ENCODE measurements around the gene PTCH1. TPM values are rescaled to one million over a fixed set of nuclear protein-coding genes. Genes with fewer than 3 reads are reported as not detected.

The PTCH1 gene
- polyA plus RNA-seq, 3 donors from 2014 or later: 3.7 to 30.6 (median 16.1) TPM

GRCh38 chr9:95435074-95435728, 81.6 kb downstream of the PTCH1 start:
- no peak overlapping the region for H3K27ac Mint-ChIP-seq
- H3K4me1 Mint-ChIP-seq: no peaks in the 10 kb centered on the region
- H3K36me3 Mint-ChIP-seq: peaks cover 0 to under 1% (median 0%) of the 10 kb centered on the region in 3 donors
- no peak for DNase-seq
- H3K27me3 Mint-ChIP-seq (ENCODE audit: low read depth in 3 of 3): peaks cover 3 to 9% (median 5%) of the 10 kb centered on the region in 3 donors
- peaks cover 0 to 3% (median under 1%) of the 10 kb centered on the region in 6 donors for H3K9me3 Mint-ChIP-seq
- no peak overlapping the region for H3K4me3 Mint-ChIP-seq

GRCh38 chr9:95434116-95435073, 82.4 kb downstream of the PTCH1 start:
- H3K36me3 Mint-ChIP-seq: peaks cover 0 to 4% (median 0%) of the 10 kb centered on the region in 3 donors
- DNase-seq: no peak
- H3K4me1 Mint-ChIP-seq: no peaks in the 10 kb centered on the region
- H3K9me3 Mint-ChIP-seq: peaks cover 0 to 8% (median under 1%) of the 10 kb centered on the region in 6 donors
- H3K27ac Mint-ChIP-seq: no peak overlapping the region
- H3K4me3 Mint-ChIP-seq: no peak overlapping the region
- H3K27me3 Mint-ChIP-seq (ENCODE audit: low read depth in 3 of 3): peaks cover 3 to 8% (median 3%) of the 10 kb centered on the region in 3 donors

GRCh38 chr9:95433096-95433819, 83.5 kb downstream of the PTCH1 start:
- Mint-ChIP-seq H3K27ac (no peak overlapping the region), H3K4me3 (no peak overlapping the region), H3K9me3 (peaks cover 0 to 8% (median under 1%) of the 10 kb centered on the region in 6 donors), H3K36me3 (peaks cover 0 to 4% (median 0%) of the 10 kb centered on the region in 3 donors), H3K4me1 (no peaks in the 10 kb centered on the region), H3K27me3 (ENCODE audit: low read depth in 3 of 3) (peaks cover 3 to 5% (median 4%) of the 10 kb centered on the region in 3 donors)
- DNase-seq: no peak

- H3K4me3 Mint-ChIP-seq: no peak overlapping the region
- peaks cover 3 to 5% of the 10 kb centered on the region in 2 donors for H3K4me1 Mint-ChIP-seq
- peaks cover 0 to 4% (median 0%) of the 10 kb centered on the region in 3 donors for H3K36me3 Mint-ChIP-seq
- DNase-seq: no peak
- peaks cover 1 to 4% (median 4%) of the 10 kb centered on the region in 3 donors for H3K27me3 Mint-ChIP-seq (ENCODE audit: low read depth in 3 of 3)
- peaks cover 0 to 8% (median under 1%) of the 10 kb centered on the region in 6 donors for H3K9me3 Mint-ChIP-seq
- no peak overlapping the region for H3K27ac Mint-ChIP-seq
Measured at GRCh38 chr9:95431286-95431685, 85.5 kb downstream of the PTCH1 start.

GRCh38 chr9:95429948-95430620, 86.7 kb downstream of the PTCH1 start:
- no peak for DNase-seq
- Mint-ChIP-seq H3K4me3 (no peak overlapping the region), H3K27ac (no peak overlapping the region), H3K27me3 (ENCODE audit: low read depth in 3 of 3) (peaks cover 3 to 5% (median 4%) of the 10 kb centered on the region in 3 donors), H3K9me3 (peaks cover 0 to 8% (median under 1%) of the 10 kb centered on the region in 6 donors), H3K4me1 (peaks cover 12 to 13% of the 10 kb centered on the region in 2 donors), H3K36me3 (peaks cover 0 to 4% (median 0%) of the 10 kb centered on the region in 3 donors)

- H3K9me3 Mint-ChIP-seq: peaks cover 0 to 8% (median under 1%) of the 10 kb centered on the region in 6 donors
- no peak for DNase-seq
- H3K36me3 Mint-ChIP-seq: peaks cover 0 to 4% (median 0%) of the 10 kb centered on the region in 3 donors
- peak overlapping the region in 1 of 6 donors; percentile 46 for H3K27ac Mint-ChIP-seq
- H3K4me1 Mint-ChIP-seq: peaks cover 12 to 13% of the 10 kb centered on the region in 2 donors
- no peak overlapping the region for H3K4me3 Mint-ChIP-seq
- H3K27me3 Mint-ChIP-seq (ENCODE audit: low read depth in 3 of 3): peaks cover 3 to 6% (median 5%) of the 10 kb centered on the region in 3 donors
Measured at GRCh38 chr9:95429096-95429495, 87.7 kb downstream of the PTCH1 start.

GRCh38 chr9:95425910-95426551, 90.7 kb downstream of the PTCH1 start:
- H3K4me1 Mint-ChIP-seq: peaks cover 12 to 13% of the 10 kb centered on the region in 2 donors
- H3K9me3 Mint-ChIP-seq: peaks cover 9 to 32% (median 20%) of the 10 kb centered on the region in 6 donors
- H3K27me3 Mint-ChIP-seq (ENCODE audit: low read depth in 3 of 3): peaks cover 14 to 17% (median 15%) of the 10 kb centered on the region in 3 donors
- H3K27ac Mint-ChIP-seq: peak overlapping the region in 1 of 6 donors; percentile 37
- no peak for DNase-seq
- H3K36me3 Mint-ChIP-seq: peaks cover 11 to 18% (median 16%) of the 10 kb centered on the region in 3 donors
- H3K4me3 Mint-ChIP-seq: peak overlapping the region; percentile 48 to 69 (median 65)

- H3K4me3 Mint-ChIP-seq: no peak overlapping the region
- peaks cover 7 to 18% (median 16%) of the 10 kb centered on the region in 3 donors for H3K36me3 Mint-ChIP-seq
- H3K27ac Mint-ChIP-seq: peak overlapping the region in 1 of 6 donors; percentile 25
- peaks cover 12 to 13% of the 10 kb centered on the region in 2 donors for H3K4me1 Mint-ChIP-seq
- peaks cover 9 to 27% (median 21%) of the 10 kb centered on the region in 6 donors for H3K9me3 Mint-ChIP-seq
- no peak for DNase-seq
- H3K27me3 Mint-ChIP-seq (ENCODE audit: low read depth in 3 of 3): peaks cover 14 to 24% (median 21%) of the 10 kb centered on the region in 3 donors
Measured at GRCh38 chr9:95422650-95423049, 94.1 kb downstream of the PTCH1 start.

GRCh38 chr9:95420518-95420917, 96.3 kb downstream of the PTCH1 start:
- Mint-ChIP-seq H3K4me1 (peaks cover under 1 to 2% of the 10 kb centered on the region in 2 donors), H3K4me3 (no peak overlapping the region), H3K9me3 (peaks cover 9 to 27% (median 21%) of the 10 kb centered on the region in 6 donors), H3K36me3 (peaks cover 11 to 18% (median 16%) of the 10 kb centered on the region in 3 donors), H3K27ac (no peak overlapping the region), H3K27me3 (ENCODE audit: low read depth in 3 of 3) (peaks cover 13 to 24% (median 24%) of the 10 kb centered on the region in 3 donors)
- DNase-seq: no peak

- Mint-ChIP-seq H3K27me3 (ENCODE audit: low read depth in 3 of 3) (peaks cover 13 to 24% (median 23%) of the 10 kb centered on the region in 3 donors), H3K4me1 (no peaks in the 10 kb centered on the region), H3K9me3 (peaks cover 9 to 27% (median 21%) of the 10 kb centered on the region in 6 donors), H3K36me3 (peaks cover 11 to 18% (median 16%) of the 10 kb centered on the region in 3 donors), H3K4me3 (no peak overlapping the region), H3K27ac (no peak overlapping the region)
- DNase-seq: no peak
Measured at GRCh38 chr9:95419444-95419843, 97.3 kb downstream of the PTCH1 start.

- H3K27me3 Mint-ChIP-seq (ENCODE audit: low read depth in 3 of 3): peaks cover 3 to 7% (median 3%) of the 10 kb centered on the region in 3 donors
- H3K9me3 Mint-ChIP-seq: no peaks in the 10 kb centered on the region
- no peaks in the 10 kb centered on the region for H3K4me1 Mint-ChIP-seq
- H3K27ac Mint-ChIP-seq: no peak overlapping the region
- H3K36me3 Mint-ChIP-seq: peaks cover 0 to 4% (median 0%) of the 10 kb centered on the region in 3 donors
- H3K4me3 Mint-ChIP-seq: no peak overlapping the region
- DNase-seq: no peak
Measured at GRCh38 chr9:95415158-95415557, 101.6 kb downstream of the PTCH1 start.

GRCh38 chr9:95413793-95414192, 103.0 kb downstream of the PTCH1 start:
- H3K9me3 Mint-ChIP-seq: no peaks in the 10 kb centered on the region
- peaks cover 3 to 7% (median 3%) of the 10 kb centered on the region in 3 donors for H3K27me3 Mint-ChIP-seq (ENCODE audit: low read depth in 3 of 3)
- peaks cover 0 to 4% (median 0%) of the 10 kb centered on the region in 3 donors for H3K36me3 Mint-ChIP-seq
- no peaks in the 10 kb centered on the region for H3K4me1 Mint-ChIP-seq
- H3K4me3 Mint-ChIP-seq: no peak overlapping the region
- no peak for DNase-seq
- H3K27ac Mint-ChIP-seq: no peak overlapping the region

All from immature natural killer cell (primary cell).